ENCODE results near the gene SFTPD. TPM values are rescaled to one million over a fixed set of nuclear protein-coding genes. Genes with fewer than 3 reads are reported as not detected.
"Not testable (repeated sequence)": the region's sequence is repeated elsewhere in the genome, so short reads cannot be mapped to it uniquely, and the experiment has no call there.

The SFTPD gene
- 1.3 TPM for polyA plus RNA-seq (2013, experiment 1 of 4)
- polyA plus RNA-seq (2013, experiment 2 of 4): 2.2 TPM
- 0.48 TPM for polyA plus RNA-seq (2013, experiment 3 of 4)
- polyA plus RNA-seq (2013, experiment 4 of 4): 0.61 TPM

GRCh38 chr10:79948976-79949722 lies at the start of gene SFTPD:
Gene SFTPD, minus strand, starts transcription at chr10:79949105. Its CDS starts 2,446 bp downstream, at chr10:79946659.
- Histone ChIP-seq H3K9me3 (ENCODE audit: control insufficient read depth, low read length) (peaks cover 2% of the 10 kb centered on the region), H3K36me3 (ENCODE audit: control insufficient read depth, insufficient read depth, low read length) (no peaks in the 10 kb centered on the region), H3K27me3 (ENCODE audit: control insufficient read depth, insufficient read depth, low read length, poor library complexity, severe bottlenecking) (no peaks in the 10 kb centered on the region), H3K27ac (ENCODE audit: insufficient read depth, low read depth, low read length, poor library complexity, severe bottlenecking) (no peak within 1 kb of the TSS), H3K4me1 (ENCODE audit: control insufficient read depth, insufficient read depth, low read length) (no peaks in the 10 kb centered on the region), H3K4me3 (ENCODE audit: insufficient read depth, low read depth, low read length) (no peak within 1 kb of the TSS)
- 87 to 97% methylated on average over 3 of the region's 3 CpGs for WGBS, 2 experiments

- H3K4me3 ChIP-seq (ENCODE audit: insufficient read depth, low read depth, low read length): no peak overlapping the region
- no peaks in the 10 kb centered on the region for H3K9me3 ChIP-seq (ENCODE audit: control insufficient read depth, low read length)
- 83 to 88% methylated on average over 1 of the region's 1 CpG for WGBS, 2 experiments
- no peak overlapping the region for H3K27ac ChIP-seq (ENCODE audit: insufficient read depth, low read depth, low read length, poor library complexity, severe bottlenecking)
- H3K36me3 ChIP-seq (ENCODE audit: control insufficient read depth, insufficient read depth, low read length): no peaks in the 10 kb centered on the region
- H3K27me3 ChIP-seq (ENCODE audit: control insufficient read depth, insufficient read depth, low read length, poor library complexity, severe bottlenecking): no peaks in the 10 kb centered on the region
- no peaks in the 10 kb centered on the region for H3K4me1 ChIP-seq (ENCODE audit: control insufficient read depth, insufficient read depth, low read length)
Measured at GRCh38 chr10:79995979-79996634, 47.2 kb upstream of the SFTPD start.

- H3K4me3 ChIP-seq (ENCODE audit: insufficient read depth, low read depth, low read length): no peak overlapping the region
- no peaks in the 10 kb centered on the region for H3K9me3 ChIP-seq (ENCODE audit: control insufficient read depth, low read length)
- H3K36me3 ChIP-seq (ENCODE audit: control insufficient read depth, insufficient read depth, low read length): no peaks in the 10 kb centered on the region
- H3K27ac ChIP-seq (ENCODE audit: insufficient read depth, low read depth, low read length, poor library complexity, severe bottlenecking): no peak overlapping the region
- H3K4me1 ChIP-seq (ENCODE audit: control insufficient read depth, insufficient read depth, low read length): no peaks in the 10 kb centered on the region
- no peaks in the 10 kb centered on the region for H3K27me3 ChIP-seq (ENCODE audit: control insufficient read depth, insufficient read depth, low read length, poor library complexity, severe bottlenecking)
- 83 to 86% methylated on average over 5 of the region's 5 CpGs for WGBS, 2 experiments
Measured at GRCh38 chr10:79994556-79994955, 45.7 kb upstream of the SFTPD start.

GRCh38 chr10:79988199-79988598 lies 39.3 kb upstream of the SFTPD start:
- not testable (repeated sequence) for H3K4me3 ChIP-seq (ENCODE audit: insufficient read depth, low read depth, low read length); H3K36me3 ChIP-seq (ENCODE audit: control insufficient read depth, insufficient read depth, low read length); H3K4me1 ChIP-seq (ENCODE audit: control insufficient read depth, insufficient read depth, low read length); H3K9me3 ChIP-seq (ENCODE audit: control insufficient read depth, low read length); H3K27ac ChIP-seq (ENCODE audit: insufficient read depth, low read depth, low read length, poor library complexity, severe bottlenecking)
- WGBS, 2 experiments: 87 to 94% methylated on average over 2 of the region's 2 CpGs
- peaks cover 11% of the 10 kb centered on the region for H3K27me3 ChIP-seq (ENCODE audit: control insufficient read depth, insufficient read depth, low read length, poor library complexity, severe bottlenecking)

GRCh38 chr10:79986661-79987060 lies 37.8 kb upstream of the SFTPD start:
- H3K27me3 ChIP-seq (ENCODE audit: control insufficient read depth, insufficient read depth, low read length, poor library complexity, severe bottlenecking): peaks cover 26% of the 10 kb centered on the region
- H3K4me3 ChIP-seq (ENCODE audit: insufficient read depth, low read depth, low read length); H3K9me3 ChIP-seq (ENCODE audit: control insufficient read depth, low read length); H3K27ac ChIP-seq (ENCODE audit: insufficient read depth, low read depth, low read length, poor library complexity, severe bottlenecking); H3K36me3 ChIP-seq (ENCODE audit: control insufficient read depth, insufficient read depth, low read length); H3K4me1 ChIP-seq (ENCODE audit: control insufficient read depth, insufficient read depth, low read length): not testable (repeated sequence)
- 83 to 92% methylated on average over 2 of the region's 2 CpGs for WGBS, 2 experiments

- WGBS, 2 experiments: 89% methylated on average over 3 of the region's 3 CpGs
- no peaks in the 10 kb centered on the region for H3K9me3 ChIP-seq (ENCODE audit: control insufficient read depth, low read length)
- peaks cover 37% of the 10 kb centered on the region for H3K27me3 ChIP-seq (ENCODE audit: control insufficient read depth, insufficient read depth, low read length, poor library complexity, severe bottlenecking)
- no peak overlapping the region for H3K27ac ChIP-seq (ENCODE audit: insufficient read depth, low read depth, low read length, poor library complexity, severe bottlenecking)
- no peak overlapping the region for H3K4me3 ChIP-seq (ENCODE audit: insufficient read depth, low read depth, low read length)
- H3K4me1 ChIP-seq (ENCODE audit: control insufficient read depth, insufficient read depth, low read length): no peaks in the 10 kb centered on the region
- no peaks in the 10 kb centered on the region for H3K36me3 ChIP-seq (ENCODE audit: control insufficient read depth, insufficient read depth, low read length)
Measured at GRCh38 chr10:79985481-79986072, 36.7 kb upstream of the SFTPD start.

- no peak overlapping the region for H3K27ac ChIP-seq (ENCODE audit: insufficient read depth, low read depth, low read length, poor library complexity, severe bottlenecking)
- no peaks in the 10 kb centered on the region for H3K36me3 ChIP-seq (ENCODE audit: control insufficient read depth, insufficient read depth, low read length)
- peaks cover 45% of the 10 kb centered on the region for H3K27me3 ChIP-seq (ENCODE audit: control insufficient read depth, insufficient read depth, low read length, poor library complexity, severe bottlenecking)
- no peaks in the 10 kb centered on the region for H3K4me1 ChIP-seq (ENCODE audit: control insufficient read depth, insufficient read depth, low read length)
- WGBS, 2 experiments: 82 to 91% methylated on average over 8 to 9 of the region's 9 CpGs
- no peaks in the 10 kb centered on the region for H3K9me3 ChIP-seq (ENCODE audit: control insufficient read depth, low read length)
- H3K4me3 ChIP-seq (ENCODE audit: insufficient read depth, low read depth, low read length): no peak overlapping the region
Measured at GRCh38 chr10:79984851-79985250, 35.9 kb upstream of the SFTPD start.

- Histone ChIP-seq H3K4me1 (ENCODE audit: control insufficient read depth, insufficient read depth, low read length) (no peaks in the 10 kb centered on the region), H3K27me3 (ENCODE audit: control insufficient read depth, insufficient read depth, low read length, poor library complexity, severe bottlenecking) (peaks cover 51% of the 10 kb centered on the region), H3K4me3 (ENCODE audit: insufficient read depth, low read depth, low read length) (no peak overlapping the region), H3K27ac (ENCODE audit: insufficient read depth, low read depth, low read length, poor library complexity, severe bottlenecking) (no peak overlapping the region), H3K36me3 (ENCODE audit: control insufficient read depth, insufficient read depth, low read length) (no peaks in the 10 kb centered on the region), H3K9me3 (ENCODE audit: control insufficient read depth, low read length) (no peaks in the 10 kb centered on the region)
- WGBS, 2 experiments: 95% methylated on average over 40 of the region's 40 CpGs
Measured at GRCh38 chr10:79983286-79983909, 34.5 kb upstream of the SFTPD start.

- Histone ChIP-seq H3K9me3 (ENCODE audit: control insufficient read depth, low read length) (no peaks in the 10 kb centered on the region), H3K27ac (ENCODE audit: insufficient read depth, low read depth, low read length, poor library complexity, severe bottlenecking) (no peak overlapping the region), H3K4me3 (ENCODE audit: insufficient read depth, low read depth, low read length) (no peak overlapping the region), H3K4me1 (ENCODE audit: control insufficient read depth, insufficient read depth, low read length) (no peaks in the 10 kb centered on the region), H3K36me3 (ENCODE audit: control insufficient read depth, insufficient read depth, low read length) (no peaks in the 10 kb centered on the region), H3K27me3 (ENCODE audit: control insufficient read depth, insufficient read depth, low read length, poor library complexity, severe bottlenecking) (peaks cover 51% of the 10 kb centered on the region)
- 89% methylated on average over 11 of the region's 11 CpGs for WGBS, 2 experiments
Measured at GRCh38 chr10:79982861-79983260, 34.0 kb upstream of the SFTPD start.

- no peaks in the 10 kb centered on the region for H3K4me1 ChIP-seq (ENCODE audit: control insufficient read depth, insufficient read depth, low read length)
- no peaks in the 10 kb centered on the region for H3K36me3 ChIP-seq (ENCODE audit: control insufficient read depth, insufficient read depth, low read length)
- peak overlapping the region; percentile 42 for H3K4me3 ChIP-seq (ENCODE audit: insufficient read depth, low read depth, low read length)
- WGBS, 2 experiments: 14 to 16% methylated on average over 25 of the region's 25 CpGs
- H3K27ac ChIP-seq (ENCODE audit: insufficient read depth, low read depth, low read length, poor library complexity, severe bottlenecking): no peak overlapping the region
- peaks cover 51% of the 10 kb centered on the region for H3K27me3 ChIP-seq (ENCODE audit: control insufficient read depth, insufficient read depth, low read length, poor library complexity, severe bottlenecking)
- no peaks in the 10 kb centered on the region for H3K9me3 ChIP-seq (ENCODE audit: control insufficient read depth, low read length)
Measured at GRCh38 chr10:79982362-79982800, 33.5 kb upstream of the SFTPD start.

Data from ectodermal cell (in vitro differentiated cells).